ENCODE data around the gene RAPGEF5.

Gene RAPGEF5

DNA sequence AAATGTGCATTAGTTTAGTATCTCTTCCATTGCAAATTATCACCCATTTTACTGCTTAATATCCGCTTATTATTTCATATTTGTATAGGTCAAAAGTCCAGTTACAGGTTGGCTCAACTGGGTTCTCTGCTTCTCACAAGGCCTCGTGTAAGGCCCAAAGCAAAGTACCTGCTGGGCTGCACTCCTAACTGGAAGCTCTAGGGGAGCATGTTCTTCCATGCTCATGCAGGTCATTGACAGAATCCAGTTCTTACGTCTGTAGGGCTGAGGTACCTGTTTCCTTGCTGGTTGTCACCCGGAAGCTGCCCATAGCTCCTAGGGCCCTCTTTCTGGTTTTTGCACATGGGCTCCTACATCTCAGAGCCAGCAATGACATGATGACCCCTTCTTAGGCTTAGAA lies 79.6 kb downstream of the RAPGEF5 start:
- DNase-seq (ENCODE audit: extremely low spot score, insufficient read length, low read depth) (no peak), FAIRE-seq (no peak)

DNA sequence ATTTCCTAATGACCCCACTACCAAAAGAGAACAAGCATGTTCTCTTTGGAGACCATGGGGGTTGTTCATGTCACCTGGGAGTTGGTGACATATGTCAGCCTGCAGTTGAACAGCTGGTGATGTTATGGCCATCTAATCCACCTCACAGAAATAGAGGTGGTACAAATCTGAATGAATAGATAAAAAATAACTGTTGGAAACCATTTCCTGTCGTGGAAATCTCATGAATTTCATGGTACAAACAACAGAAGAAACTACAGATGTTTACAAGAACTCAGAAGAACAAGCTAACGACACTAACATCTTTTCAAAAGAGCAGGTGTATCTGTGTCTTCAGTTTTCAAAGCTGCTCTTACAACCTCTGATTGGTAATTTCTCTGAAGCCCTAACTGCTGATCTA lies 81.3 kb downstream of the RAPGEF5 start:
- DNase-seq (ENCODE audit: extremely low spot score, insufficient read length, low read depth): no peak
- no peak for FAIRE-seq

DNA sequence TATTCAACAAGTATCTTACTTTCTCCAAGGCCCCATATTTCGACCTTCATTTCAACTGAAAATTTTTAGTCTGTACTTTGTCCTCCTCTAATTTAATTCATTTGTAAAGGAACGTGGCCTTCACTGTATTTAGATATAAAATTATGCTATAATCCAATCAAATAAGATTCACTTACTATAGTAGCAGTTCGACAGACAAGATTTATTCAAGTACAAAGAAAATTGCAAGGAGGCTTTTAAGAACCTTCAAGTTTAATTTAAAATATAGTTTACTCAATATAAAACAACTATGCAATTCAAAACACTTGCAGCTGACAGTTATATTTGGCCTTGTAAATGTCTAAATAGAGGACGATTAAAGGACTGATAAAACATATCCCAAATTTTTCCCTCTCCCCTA lies 85.6 kb downstream of the RAPGEF5 start:
- FAIRE-seq: no peak
- no peak for DNase-seq (ENCODE audit: extremely low spot score, insufficient read length, low read depth)

DNA sequence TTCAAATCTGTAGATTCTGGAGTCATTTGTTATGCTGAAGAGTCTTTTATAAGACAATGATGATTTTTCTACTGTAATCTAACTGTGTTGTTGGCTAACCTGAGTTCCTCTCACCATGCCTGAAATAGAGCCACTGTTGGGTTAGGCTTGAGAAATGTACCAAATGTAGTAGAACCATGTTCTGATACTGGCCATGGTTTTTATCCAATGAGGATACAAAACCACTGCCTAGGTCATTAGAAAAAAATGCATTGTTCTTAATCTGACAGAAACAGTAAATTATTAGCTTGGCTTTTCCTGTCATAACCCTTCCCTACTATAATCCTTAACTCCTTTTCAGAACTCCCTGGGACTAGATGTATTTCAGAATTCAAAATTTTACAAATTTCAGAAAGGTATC lies 86.6 kb downstream of the RAPGEF5 start:
- no peak for FAIRE-seq
- DNase-seq (ENCODE audit: extremely low spot score, insufficient read length, low read depth): no peak

DNA sequence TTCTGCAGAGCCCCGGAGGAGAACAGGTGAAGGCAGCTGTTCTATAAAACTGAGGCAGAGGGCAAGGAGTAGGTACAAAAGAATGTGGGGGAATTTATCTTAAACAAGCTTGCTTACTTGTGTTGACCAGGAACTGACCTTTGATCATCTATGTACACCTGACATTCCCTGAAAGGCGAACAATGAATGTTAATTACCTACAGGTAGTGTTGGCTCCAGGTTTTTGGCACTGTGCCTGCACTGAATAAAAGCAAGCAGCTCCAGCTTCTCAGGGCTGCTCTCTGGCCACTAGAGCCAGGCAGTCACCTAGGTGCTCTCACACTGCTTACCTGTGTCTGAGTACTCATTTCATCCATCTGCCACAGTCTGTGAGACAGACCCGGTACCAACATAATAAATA lies 87.0 kb downstream of the RAPGEF5 start:
- no peak for DNase-seq (ENCODE audit: extremely low spot score, insufficient read length, low read depth)

DNA sequence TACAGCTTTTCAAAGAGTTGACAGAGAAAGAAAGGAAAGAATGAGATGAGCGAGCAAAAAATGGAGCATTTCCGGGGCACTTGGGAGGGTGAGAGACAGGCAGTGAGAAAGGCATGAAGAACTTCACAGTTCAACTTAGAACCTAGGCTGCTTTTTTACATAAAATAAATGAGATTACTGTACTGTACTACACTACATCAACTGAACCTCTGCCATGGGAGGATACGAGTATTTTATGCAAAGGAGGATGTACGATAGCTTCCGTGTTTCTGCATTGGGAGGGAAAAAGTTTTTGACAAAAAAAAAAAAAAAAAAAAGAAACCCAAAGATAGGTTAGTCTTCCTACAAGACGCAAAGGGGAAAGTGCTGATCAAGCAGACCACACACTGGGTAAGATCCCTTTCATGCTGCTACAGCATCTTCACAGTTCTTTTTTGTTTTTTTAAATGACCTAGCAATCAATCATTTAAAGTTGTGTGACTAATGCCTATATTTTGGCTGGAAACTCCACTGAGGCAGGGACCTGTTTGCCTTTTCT lies 88.0 kb downstream of the RAPGEF5 start:
- FAIRE-seq (no peak), DNase-seq (ENCODE audit: extremely low spot score, insufficient read length, low read depth) (no peak)

More for the DNA sequence above, 87.0 kb downstream of the RAPGEF5 start:
- FAIRE-seq: no peak

DNA sequence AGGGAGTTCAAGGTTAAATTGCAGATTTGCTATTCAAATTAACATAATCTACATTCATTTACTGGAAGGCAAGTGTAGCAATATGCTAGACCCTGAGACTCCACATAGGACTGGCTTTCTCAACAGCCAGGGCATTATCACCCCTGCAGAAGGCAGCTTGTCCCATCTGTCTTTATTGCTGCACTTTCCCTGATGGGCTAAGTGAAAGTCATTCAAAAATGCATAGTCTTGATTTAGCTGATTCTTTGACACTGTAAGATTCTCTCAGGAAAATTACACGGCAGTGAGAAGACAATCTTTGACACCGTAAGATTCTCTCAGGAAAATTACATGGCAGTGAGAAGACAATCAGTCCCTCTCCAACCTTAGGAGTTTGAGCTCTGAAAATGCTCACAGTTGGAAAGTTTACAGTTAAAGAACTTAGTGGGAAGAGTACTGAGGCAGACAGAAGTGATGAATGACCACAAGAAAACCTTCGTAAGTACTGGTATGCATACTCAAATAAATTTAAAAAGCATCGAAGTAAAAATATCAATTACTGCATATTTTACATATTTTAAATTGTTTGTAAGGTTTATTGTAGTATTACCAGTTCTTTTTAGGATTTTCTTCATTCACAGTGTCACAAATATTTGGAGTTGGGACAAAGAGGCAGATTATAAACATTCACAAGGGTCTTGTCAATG lies 88.9 kb downstream of the RAPGEF5 start:
- DNase-seq (ENCODE audit: extremely low spot score, insufficient read length, low read depth) (no peak), FAIRE-seq (no peak)

DNA sequence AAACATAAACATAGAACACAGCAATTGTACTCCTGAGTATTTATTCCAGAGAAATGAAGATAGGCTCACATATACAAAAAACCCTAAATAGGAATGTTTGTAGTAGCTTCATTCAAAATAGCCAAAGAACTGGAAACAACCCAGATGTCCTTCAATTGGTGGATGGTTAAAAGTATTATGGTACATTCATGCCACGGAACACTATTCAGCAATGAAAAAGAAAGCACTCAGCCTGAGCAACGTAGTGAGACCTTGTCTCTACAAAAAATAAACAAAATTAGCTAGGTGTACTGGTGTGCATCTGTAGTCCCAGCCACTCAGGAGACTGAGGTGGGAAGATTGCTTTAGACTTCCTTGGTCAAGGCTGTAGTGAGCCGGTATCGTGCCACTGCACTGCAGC lies 94.4 kb downstream of the RAPGEF5 start:
- FAIRE-seq (no peak), DNase-seq (ENCODE audit: extremely low spot score, insufficient read length, low read depth) (no peak)

DNA sequence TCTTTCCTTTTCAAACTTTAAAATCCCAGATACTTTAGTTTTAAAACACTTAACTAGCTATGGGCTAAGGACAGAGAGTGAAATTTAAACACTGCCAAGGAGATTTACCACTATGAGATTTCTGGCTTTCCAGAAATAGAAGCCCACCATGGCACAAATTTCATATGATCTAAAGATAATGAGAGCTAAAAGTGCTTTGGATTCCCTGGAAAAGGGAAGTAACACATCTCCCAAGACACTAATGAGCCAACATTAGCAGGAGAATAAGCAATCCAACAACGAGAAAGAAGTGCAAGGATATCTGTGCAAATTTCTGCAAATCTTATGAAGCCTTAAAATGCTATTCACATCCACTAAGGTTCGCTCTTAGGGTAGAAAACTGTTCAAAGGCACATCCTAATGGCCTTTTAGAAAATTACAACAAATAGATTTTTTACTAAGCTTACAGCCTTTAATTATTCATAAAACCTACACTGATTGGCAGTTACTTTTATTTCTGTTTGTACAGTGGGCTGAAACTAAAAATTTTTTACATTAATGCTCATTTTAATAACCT lies 100.3 kb downstream of the RAPGEF5 start:
- DNase-seq (ENCODE audit: extremely low spot score, insufficient read length, low read depth) (no peak), FAIRE-seq (no peak)

DNA sequence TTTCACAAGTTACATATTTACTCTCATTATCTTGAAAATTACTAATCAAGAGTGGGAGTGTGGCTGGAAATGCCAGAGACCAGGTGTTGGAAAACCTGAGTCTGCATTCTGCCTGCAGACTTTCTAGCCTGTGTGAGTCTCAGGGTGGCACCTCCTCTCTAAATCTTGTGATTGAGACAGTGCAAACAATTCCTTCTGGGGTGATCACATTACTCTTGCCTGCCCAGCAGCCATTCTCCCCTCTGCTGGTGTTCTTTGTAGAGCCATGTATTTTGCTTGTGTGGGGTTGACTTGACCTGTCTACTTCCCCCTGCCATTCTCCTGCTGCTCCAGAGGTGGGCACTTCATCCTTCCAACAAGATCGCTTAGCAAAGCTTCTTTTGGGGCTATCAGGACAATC lies 101.1 kb downstream of the RAPGEF5 start:
- DNase-seq (ENCODE audit: extremely low spot score, insufficient read length, low read depth): no peak
- no peak for FAIRE-seq

DNA sequence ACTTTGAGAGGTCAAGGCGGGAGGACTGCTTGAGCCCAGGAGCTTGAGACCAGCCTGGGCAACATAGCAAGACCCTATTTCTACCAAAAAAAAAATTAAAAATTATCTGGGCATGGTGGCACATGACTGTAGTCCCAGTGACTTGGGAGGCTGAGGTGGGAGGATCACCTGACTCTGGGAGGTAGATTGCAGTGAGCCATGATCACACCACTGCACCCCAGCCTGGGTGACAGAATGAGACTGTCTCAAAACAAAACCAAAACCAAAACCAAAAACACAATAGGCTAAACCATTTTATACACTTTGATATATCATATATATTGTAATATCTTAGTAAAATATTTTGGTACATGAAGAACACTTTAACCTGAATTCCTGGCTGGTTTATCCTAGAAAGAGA lies 101.6 kb downstream of the RAPGEF5 start:
- FAIRE-seq (no peak), DNase-seq (ENCODE audit: extremely low spot score, insufficient read length, low read depth) (no peak)

DNA sequence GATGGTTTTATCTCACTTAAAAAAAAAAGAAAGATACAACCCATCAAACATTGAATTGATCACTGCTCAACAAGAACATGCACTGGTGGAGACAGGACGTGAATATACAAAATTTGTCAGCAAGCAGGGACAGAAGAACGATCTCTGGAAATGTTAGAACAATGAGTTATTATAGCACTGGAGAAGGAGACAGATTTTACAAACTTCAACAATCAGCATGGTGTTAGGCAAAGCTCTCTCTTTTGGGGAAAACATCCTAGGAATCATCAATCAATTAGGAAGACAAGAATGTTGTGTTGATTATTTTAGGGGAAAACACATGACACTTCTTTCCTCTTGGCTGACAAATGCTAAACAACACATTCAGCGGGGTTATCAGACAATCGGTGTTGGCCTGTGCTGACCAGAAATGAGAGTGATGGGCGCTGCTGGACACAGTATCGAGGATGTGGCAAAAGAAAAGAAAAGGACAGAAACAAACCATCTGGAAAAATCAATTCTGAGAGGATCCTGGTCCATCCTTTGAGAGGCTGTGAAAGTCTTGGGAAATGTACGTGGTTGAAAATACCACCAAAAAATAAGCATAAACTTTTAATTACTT lies 103.9 kb downstream of the RAPGEF5 start:
- DNase-seq (ENCODE audit: extremely low spot score, insufficient read length, low read depth): no peak
- no peak for FAIRE-seq

DNA sequence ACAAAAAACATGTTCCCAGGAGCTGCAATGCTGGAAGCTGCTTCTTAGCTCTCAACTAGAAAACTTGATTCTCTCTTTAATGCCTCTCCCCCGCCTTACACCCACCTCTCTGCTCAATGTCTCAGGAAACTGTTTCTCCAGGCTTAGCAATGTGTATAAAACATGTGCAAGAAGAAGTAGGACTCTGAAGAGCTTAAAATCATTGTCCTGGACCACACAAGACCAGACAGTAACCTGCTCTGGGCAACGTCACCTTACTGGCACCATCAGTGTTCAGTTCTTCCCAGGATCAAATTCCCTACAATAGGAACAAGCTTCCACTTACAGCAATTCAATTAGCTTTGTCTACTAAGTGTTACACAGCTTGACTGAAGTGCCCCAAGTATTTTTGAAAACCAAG lies 104.9 kb downstream of the RAPGEF5 start:
- no peak for DNase-seq (ENCODE audit: extremely low spot score, insufficient read length, low read depth)
- no peak for FAIRE-seq

DNA sequence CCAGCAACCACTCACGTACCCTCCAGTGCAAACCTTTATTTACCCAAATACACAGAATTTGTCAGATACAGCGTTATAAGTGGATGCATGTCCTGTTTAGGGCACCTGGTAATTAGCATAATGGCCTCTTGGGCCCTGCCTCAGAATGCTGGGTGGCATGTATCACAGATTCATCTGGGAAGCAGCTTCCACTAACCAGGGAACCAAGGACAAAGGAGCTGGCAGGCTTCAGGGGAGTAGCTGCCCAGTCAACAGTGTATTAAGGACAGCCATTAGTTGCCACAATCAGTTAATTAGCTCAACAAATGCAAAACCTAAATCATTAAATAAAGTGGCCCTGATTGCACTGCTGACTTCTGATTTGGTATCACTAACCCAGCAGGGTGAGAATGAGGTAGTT lies 105.7 kb downstream of the RAPGEF5 start:
- DNase-seq (ENCODE audit: extremely low spot score, insufficient read length, low read depth) (no peak), FAIRE-seq (no peak)

DNA sequence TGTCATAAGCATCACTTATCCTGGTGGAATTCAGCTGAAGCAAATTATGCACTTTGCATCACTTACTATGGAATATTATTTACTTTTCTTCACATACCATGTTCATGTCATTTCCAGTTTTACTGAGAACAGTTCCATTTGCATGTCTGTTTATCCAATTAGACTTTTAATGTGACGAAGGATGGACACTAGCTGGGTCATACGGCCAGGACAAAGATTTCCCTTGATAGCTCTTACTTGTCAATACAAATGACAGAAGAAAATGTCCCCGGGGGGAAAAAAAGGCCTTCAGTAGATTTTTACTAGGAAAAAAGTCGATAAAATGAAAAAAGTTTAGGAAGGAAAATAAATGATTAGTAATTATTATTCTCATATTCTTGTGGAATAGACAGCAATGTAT lies 106.6 kb downstream of the RAPGEF5 start:
- no peak for FAIRE-seq
- no peak for DNase-seq (ENCODE audit: extremely low spot score, insufficient read length, low read depth)

DNA sequence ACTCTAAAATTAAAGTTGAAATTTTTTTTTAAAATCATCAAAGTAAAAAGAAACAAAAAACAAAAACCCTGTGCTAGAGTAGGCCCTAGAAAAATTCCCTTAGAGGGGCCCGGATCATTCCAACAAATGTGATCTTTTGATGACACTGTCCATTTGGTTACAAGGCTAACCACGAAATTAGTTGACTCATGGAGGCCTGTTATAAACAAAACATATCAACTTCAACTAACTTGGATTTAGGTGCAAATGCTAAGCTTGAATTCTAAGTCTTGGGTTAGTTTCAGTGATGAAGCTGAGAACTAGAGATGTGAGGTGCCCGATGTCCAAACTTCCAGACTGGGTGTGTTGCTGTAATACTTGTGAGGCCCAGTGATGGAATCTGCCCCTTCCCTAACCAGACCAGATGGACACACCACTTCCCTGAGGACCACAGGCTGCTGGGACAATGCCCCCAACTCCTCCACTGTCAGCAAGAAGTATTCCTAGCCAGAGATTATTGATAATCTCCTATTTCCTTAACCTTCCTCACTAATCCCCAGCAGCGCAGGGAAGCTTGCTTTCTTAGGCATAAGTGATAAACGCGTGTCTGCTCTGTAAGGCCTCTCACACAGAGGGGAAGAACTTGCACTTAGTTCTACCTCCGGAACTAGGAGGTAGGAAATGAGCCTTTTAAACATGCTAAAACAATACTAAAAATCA lies 108.7 kb downstream of the RAPGEF5 start:
- no peak for DNase-seq (ENCODE audit: extremely low spot score, insufficient read length, low read depth)
- FAIRE-seq: no peak

DNA sequence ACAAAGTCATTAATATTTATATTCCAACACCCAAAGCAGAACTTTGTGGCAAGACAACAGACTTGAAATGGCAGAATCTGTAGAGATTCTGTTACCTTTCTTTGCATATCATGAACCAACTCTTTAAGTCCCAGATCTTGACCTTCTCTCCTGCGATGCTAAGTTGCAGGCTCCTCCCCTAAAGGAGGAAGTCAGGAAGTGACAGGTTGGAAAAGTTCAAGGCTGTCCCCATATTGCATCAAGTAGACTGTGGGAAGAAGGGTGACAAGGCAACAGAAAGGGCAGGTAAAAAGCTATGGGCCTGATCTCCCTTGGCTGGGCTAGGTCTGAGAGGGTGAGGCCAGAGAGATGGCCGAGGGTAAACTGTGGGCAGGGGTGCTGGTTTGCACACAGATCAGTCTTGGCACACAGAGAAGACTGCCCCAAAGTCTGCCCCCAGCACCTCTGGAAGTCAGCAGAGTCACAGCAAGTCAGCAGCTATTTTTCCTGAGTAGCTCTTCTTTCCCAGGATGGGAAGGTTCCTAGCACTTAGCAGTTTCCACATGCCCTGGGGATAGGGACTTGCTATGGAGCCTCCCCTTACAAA lies 115.1 kb downstream of the RAPGEF5 start:
- DNase-seq (ENCODE audit: extremely low spot score, insufficient read length, low read depth) (no peak), FAIRE-seq (no peak)

DNA sequence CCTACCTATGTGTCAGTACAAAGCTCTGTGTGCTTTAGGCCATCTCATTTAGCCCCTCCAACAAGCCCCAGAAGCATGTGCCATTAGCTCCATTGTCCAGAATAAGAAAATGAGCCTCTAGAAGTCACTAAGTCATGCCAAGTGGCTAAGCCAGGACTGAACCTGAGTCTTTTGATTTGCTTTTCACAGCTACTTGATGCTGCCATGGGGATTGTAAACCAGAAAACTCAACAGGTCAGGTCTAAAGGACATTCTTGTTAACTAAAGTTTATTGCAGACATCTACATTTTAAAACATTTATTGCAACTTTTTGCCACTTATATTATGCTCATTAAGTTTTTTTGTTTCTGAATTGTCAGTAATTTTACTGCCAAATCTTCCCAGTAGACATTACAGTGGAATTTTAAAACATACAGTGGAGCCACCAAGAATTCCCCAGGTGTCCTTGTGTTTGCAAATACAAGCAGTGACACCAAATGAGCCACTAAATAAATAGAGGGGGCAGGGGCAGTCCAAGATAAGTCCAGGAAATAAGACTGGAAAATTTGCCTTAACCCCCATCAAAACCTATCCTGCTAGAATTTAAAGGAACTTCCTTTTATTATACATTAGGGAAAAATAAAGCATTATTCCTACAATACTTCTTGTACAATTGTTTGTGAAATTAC lies 115.9 kb downstream of the RAPGEF5 start:
- FAIRE-seq (no peak), DNase-seq (ENCODE audit: extremely low spot score, insufficient read length, low read depth) (no peak)

DNA sequence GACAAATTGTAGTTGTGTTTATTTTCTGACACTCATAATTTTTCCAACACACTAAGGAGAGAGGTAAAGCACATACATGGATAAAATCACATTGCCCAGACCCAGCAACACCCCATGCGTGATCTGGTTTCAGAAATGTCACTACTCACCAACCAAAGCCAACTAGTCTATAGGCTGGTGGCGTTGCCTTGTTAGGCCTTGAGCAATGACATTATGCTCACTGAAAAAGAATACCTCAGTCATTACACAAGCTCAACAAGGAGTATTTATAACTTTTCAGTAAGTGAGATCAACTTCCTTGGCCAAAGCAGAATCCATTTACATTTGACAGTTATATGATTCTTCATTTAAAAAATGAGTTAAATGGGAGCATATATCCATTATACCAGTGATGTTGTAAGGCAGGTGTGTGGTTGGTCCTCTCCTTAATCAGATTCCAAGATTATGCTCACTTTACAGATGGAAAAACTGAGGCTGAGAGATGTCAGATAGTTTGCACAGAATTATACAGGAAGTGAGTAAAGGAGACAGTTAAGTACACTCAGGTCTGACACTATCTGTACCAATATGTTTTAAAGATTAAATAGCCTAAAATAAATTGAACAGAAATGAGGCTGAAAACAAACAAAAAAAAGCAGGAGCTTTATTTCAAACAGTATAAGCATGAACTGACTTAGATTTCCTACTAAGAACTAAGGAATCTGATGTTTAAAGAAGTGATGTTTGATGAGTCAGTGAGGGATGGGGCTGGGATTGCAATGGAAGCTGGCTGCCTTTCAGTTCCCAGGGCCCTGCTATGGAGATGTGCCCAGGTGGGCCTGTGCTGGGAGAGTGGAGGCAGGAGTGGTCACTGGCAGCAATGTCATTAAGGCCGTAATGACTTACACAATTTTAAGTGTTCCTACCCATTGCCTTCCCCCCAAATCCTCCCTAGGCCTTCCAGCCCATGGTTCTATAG lies 118.3 kb downstream of the RAPGEF5 start:
- FAIRE-seq: no peak
- no peak for DNase-seq (ENCODE audit: extremely low spot score, insufficient read length, low read depth)

Measured in GM18507 (cell line).